Activated CD8-positive, alpha-beta memory T cell treated with anti-CD3 and anti-CD28 coated beads for 1 hour (primary cell): ENCODE results near the gene PPP2R2B.

Experiments
- DNase-seq, 2 donors: peaks; one replicate each; pipeline ENCODE4 v3.0.0-alpha.2; 2020; ENCODE audit warnings: low read depth in 1 of 2; ENCODE audit errors: extremely low read depth in 1 of 2

The PPP2R2B gene

DNA sequence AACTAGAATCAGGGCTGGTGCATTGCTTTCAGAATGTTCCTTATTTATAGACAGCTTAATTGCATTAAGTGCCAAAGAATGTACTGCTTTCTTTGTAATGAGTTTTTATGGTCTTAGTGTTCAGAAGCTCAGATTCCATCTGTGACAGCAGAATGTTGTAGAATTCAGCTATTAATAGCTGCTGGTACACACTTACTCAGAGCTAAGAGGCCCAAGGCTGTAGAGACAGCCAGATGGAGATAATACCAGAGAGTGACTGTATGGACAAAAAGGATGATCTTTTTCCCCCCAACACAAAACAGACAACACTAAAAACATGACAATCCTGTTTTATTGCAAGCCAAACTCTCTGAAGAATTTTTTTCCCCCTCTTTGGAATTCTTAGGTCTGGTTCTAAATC is 50.2 kb downstream of the PPP2R2B start:
- DNase-seq: no peak

GRCh38 chr5:146827901-146828300 is 50.7 kb downstream of the PPP2R2B start:
- DNase-seq: no peak

DNA sequence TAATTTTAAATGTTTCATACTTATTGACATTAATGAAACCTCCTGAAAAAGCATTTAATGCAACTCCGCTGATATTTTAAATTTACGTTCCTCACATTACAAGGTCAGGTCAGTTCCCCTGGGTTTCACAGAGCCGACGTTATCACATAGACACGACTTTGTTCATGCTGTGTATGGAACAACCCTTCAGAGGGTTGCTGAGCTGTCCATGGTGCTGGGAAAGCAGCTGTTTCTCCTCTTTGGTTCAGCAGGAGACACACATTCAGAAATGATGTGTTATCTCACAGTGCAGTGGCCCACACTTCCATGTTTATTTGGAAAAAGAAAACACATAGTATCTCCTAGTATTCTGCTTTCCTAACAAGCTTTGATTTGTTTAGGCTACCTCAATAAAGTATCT is 53.5 kb downstream of the PPP2R2B start:
- no peak for DNase-seq

DNA sequence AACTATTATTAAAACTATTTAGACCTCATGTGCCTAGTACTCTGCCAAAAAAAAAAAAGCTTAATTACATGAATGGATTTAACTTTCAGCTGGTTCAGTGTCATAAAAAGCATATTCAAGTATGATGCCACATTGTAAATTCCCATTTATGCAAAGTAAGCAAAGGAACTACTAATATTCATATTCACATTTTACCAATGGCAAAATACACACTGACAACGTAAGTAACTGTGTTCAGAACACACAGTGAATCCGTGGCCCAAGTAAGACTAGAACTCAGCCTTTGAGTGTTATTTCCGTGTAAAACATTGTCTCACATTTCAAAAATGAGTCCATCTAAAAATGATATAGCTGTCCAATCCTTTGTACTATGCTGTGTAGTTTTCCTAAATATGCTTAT is 56.8 kb downstream of the PPP2R2B start:
- DNase-seq: no peak

- no peak for DNase-seq
These were observed 57.6 kb downstream of the PPP2R2B start for GRCh38 chr5:146820987-146821386.

DNA sequence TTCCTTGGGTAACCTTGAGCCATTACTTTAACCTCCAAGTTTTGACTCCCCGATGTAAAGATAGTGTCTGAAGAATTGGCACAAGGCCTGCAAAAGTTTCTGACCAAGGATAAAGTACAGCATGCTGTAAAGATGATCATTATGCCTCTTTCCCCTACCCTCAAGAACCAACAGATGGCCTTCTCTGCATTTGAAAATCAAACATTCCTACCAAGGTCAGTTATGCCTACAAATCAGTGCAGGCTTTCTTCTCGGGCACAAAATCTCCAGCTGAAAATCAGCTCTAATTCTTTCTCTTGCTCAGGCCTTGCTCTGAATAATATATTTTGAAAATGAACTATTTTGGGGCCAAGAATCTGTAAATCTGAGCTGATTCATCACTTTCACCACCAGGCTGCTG is 59.7 kb downstream of the PPP2R2B start:
- DNase-seq: no peak

DNA sequence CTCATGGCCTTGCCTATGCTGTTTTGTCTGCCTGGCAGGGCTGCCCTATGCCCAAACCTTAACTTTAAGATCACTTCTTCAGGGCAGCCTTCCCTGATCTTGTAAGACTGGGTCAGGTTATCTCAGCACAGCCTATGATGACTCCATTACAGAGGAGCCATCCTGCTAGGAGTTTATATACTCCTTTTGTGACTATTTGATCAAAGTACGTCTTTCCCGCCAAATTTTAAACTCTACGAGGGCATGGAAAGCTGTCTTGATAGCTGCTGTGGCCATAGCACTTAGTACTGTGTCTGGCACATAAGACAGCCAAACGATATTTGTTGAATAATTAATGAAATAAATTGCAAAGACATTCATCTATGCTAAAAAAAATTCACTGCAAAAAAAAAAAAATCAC is 60.6 kb downstream of the PPP2R2B start:
- no peak for DNase-seq

GRCh38 chr5:146816775-146817387 is 61.7 kb downstream of the PPP2R2B start:
- DNase-seq: no peak

GRCh38 chr5:146815411-146815810 is 63.1 kb downstream of the PPP2R2B start:
- no peak for DNase-seq

- no peak for DNase-seq
These were observed 65.0 kb downstream of the PPP2R2B start for GRCh38 chr5:146813346-146814157.

- DNase-seq: no peak
These were observed 73.5 kb downstream of the PPP2R2B start for GRCh38 chr5:146805081-146805480.

- DNase-seq: no peak
These were observed 75.5 kb downstream of the PPP2R2B start for GRCh38 chr5:146802945-146803522.

GRCh38 chr5:146799671-146800070 is 78.9 kb downstream of the PPP2R2B start:
- no peak for DNase-seq

GRCh38 chr5:146799231-146799630 is 79.3 kb downstream of the PPP2R2B start:
- no peak for DNase-seq

GRCh38 chr5:146797658-146798057 is 80.9 kb downstream of the PPP2R2B start:
- no peak for DNase-seq

DNA sequence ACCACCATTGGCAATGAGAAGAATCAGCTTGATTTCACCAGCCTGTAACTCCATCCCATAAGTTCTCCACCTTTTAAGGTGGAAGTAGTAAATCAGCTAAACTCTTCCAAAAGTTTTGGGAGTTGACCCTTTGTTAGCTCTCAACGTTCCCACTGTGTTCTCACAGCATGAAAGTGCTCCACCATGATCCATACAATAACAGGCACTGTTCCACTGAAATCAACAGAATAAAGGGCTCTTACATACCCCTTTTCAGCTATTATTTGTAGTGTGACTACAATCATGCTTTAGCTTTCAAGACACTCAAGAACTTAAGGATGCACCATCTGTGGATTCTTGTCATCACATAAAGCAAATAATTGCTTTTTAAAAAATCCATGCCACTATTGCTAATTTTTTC is 81.6 kb downstream of the PPP2R2B start:
- no peak for DNase-seq

DNA sequence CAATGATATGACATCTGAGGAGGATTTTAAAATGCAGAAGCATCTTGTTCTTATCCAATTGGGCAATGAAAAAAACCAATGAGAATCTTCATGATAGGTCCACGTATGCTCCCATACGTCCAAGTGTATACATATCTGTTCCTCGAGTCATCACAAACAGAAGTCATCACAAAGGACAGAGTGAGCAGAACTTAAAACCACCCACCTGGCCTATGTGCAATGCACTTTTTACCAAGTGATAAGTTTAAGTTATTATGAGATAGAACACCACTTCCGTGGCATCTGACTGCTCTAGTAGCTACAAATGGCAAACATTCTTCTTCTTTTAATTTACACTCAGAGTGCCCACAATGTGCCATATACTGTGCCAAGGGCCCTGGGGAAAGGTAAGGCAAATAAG is 82.4 kb downstream of the PPP2R2B start:
- DNase-seq: no peak

DNA sequence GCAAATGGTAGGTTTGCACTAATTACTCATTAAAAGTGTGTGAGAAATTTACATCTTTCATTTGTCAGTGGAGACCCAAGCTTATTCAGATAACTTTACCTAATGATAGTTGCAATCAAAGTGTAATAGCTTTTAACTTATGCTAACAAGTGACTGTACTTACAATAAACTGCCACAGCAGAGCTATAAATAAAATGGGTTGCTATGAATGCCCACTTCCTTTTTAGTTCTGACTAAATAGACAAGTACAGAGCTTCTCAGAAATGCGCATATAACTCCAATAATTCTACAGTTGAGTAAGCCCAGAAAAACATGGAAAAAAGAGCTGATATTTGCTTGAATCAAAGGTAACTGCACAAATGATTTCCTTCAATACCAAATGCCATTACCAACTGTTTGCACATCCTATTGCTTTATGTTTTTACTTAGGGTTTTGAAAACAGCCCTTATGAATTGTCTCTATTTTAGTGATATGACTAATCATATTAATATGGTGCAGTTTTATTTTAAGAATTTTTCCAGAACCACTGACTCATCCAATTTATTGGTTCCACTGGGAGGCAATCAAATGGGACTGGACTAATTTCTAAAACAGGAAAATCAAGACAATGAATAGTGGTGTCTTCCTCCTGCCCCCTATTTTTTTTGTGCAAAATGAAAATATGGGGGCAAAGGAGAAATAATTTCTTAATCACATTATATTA is 84.1 kb downstream of the PPP2R2B start:
- no peak for DNase-seq

- DNase-seq: no peak
These were observed 84.8 kb downstream of the PPP2R2B start for GRCh38 chr5:146793709-146794108.

DNA sequence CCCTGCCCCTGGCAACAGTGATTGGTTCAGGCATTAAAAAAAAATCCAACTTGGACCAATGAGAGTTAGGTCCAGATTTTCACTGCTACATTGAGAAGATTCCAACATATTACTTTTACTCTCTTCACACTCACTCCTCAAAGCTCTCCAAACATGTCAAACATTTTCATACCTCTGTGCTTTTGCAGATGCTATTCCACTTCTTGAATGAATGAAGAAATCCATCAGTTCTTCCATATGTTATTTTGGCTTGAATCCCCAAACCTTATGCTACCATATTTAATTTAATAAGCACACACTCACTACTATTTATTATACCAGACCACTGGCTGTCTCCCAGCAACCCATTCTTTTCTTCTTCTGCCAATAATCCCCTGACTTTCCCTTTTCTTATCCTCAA is 87.1 kb downstream of the PPP2R2B start:
- no peak for DNase-seq
